Sigmoid colon (tissue), 4 donors: ENCODE data around the gene ASTN1.

Experiments
- EP300 ChIP-seq, 4 donors: sonication (generic); formaldehyde crosslinking; IDR thresholded peaks; one replicate each; pipeline ENCODE4 v1.6.1; 2017; ENCODE audit warnings: antibody characterized with exemption in 4 of 4
- TF ChIP-seq, protein P1 (sequence below), 4 experiments: fragments of 450-650 bp in 3 of 4; fragments of 200-600 bp in 1 of 4; IDR thresholded peaks; one replicate each; pipeline ENCODE4 v1.5.1; 2016 to 2019; ENCODE audit warnings: antibody characterized with exemption in 4 of 4, mild to moderate bottlenecking in 3 of 4, moderate library complexity in 2 of 4

DNA sequence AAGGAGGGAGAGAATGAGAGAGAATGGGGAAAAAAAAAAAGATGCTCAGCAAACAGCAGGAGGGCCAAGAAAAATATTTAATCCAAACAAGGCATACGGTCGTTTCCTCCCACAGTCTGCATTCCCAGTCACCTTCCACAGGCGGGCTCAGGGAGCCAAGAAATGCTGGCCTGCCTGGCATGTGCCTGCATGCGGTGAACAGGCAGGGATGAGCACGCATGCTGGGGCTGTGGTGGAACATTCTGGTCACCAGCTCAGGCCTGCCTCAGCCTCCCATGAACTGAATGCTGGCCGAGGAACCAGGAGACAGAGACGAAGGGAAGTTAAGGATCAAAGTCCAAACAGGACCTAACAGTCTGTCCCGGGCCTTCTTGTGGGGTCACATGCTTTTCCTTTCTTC is 335.3 kb downstream of the ASTN1 start:
- TF ChIP-seq EP300 (IDR thresholded peaks at IDR 0.05), result no peak
- TF ChIP-seq, protein P1, sequence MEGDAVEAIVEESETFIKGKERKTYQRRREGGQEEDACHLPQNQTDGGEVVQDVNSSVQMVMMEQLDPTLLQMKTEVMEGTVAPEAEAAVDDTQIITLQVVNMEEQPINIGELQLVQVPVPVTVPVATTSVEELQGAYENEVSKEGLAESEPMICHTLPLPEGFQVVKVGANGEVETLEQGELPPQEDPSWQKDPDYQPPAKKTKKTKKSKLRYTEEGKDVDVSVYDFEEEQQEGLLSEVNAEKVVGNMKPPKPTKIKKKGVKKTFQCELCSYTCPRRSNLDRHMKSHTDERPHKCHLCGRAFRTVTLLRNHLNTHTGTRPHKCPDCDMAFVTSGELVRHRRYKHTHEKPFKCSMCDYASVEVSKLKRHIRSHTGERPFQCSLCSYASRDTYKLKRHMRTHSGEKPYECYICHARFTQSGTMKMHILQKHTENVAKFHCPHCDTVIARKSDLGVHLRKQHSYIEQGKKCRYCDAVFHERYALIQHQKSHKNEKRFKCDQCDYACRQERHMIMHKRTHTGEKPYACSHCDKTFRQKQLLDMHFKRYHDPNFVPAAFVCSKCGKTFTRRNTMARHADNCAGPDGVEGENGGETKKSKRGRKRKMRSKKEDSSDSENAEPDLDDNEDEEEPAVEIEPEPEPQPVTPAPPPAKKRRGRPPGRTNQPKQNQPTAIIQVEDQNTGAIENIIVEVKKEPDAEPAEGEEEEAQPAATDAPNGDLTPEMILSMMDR (IDR thresholded peaks at IDR 0.05), result no peak
